H1 (cell line): ENCODE results near the gene MEP1A. TPM values are rescaled to one million over a fixed set of nuclear protein-coding genes. Genes with fewer than 3 reads are reported as not detected.

Source experiments
- CTCF ChIA-PET: fragments of 300-600 bp; sonication (Branson Sonifier 250); formaldehyde crosslinking; loops from one replicate; lab custom pipeline; 2021; ENCODE audit not compliant: partially characterized antibody; lab: Charles Lee
- POLR2A ChIA-PET: fragments of 300-600 bp; sonication (Branson Sonifier 250); formaldehyde crosslinking; loops from one replicate; lab custom pipeline; 2021; ENCODE audit warnings: inconsistent platforms; ENCODE audit not compliant: partially characterized antibody; lab: Charles Lee
- DNase-seq, 2 experiments: peaks; one replicate each; pipeline versions ENCODE4 v3.0.0 to v3.0.0-alpha.2; 2010 to 2022; ENCODE audit warnings: low spot score in 2 of 2, low read depth in 1 of 2, mixed read lengths in 1 of 2
- FAIRE-seq: peaks from 2 replicates; lab custom pipeline; 2011; peaks lifted over from hg19 to GRCh38; lab: Jason Lieb, UNC
- H2AFZ ChIP-seq: 2 replicates; pipeline ENCODE4 v1.8.1; 2012; ENCODE audit warnings: low read length, inconsistent platforms
- H2AK5ac ChIP-seq: 2 replicates; pipeline ENCODE4 v1.6.1; 2013; ENCODE audit warnings: low read depth, low read length
- H2BK120ac ChIP-seq: replicated peaks from 2 replicates; pipeline ENCODE3; 2013; ENCODE audit warnings: low read depth, low read length, inconsistent platforms
- H2BK12ac ChIP-seq: 2 replicates; pipeline ENCODE4 v1.6.1; 2013; ENCODE audit warnings: low read depth, low read length
- H2BK15ac ChIP-seq: 2 replicates; pipeline ENCODE4 v1.6.1; 2013; ENCODE audit warnings: low read length
- H2BK20ac ChIP-seq: 2 replicates; pipeline ENCODE4 v1.6.1; 2013; ENCODE audit warnings: low read length
- H2BK5ac ChIP-seq: 2 replicates; pipeline ENCODE4 v1.6.1; 2013; ENCODE audit warnings: low read depth, low read length
- H3K14ac ChIP-seq: 2 replicates; pipeline ENCODE4 v1.6.1; 2013; ENCODE audit warnings: inconsistent platforms; ENCODE audit not compliant: insufficient read length
- H3K18ac ChIP-seq: 2 replicates; pipeline ENCODE4 v1.6.1; 2013; ENCODE audit warnings: low read length; ENCODE audit errors: extremely low read depth
- H3K23ac ChIP-seq: 2 replicates; pipeline ENCODE4 v1.6.1; 2013; ENCODE audit warnings: inconsistent platforms; ENCODE audit not compliant: insufficient read length
- H3K23me2 ChIP-seq: 2 replicates; pipeline ENCODE4 v1.6.1; 2013; ENCODE audit warnings: low read depth, low read length
- H3K27ac ChIP-seq: 2 replicates; pipeline ENCODE4 v1.6.1; 2011; ENCODE audit warnings: low read depth, low read length, inconsistent platforms
- H3K27me3 ChIP-seq, 4 experiments: replicated peaks in 1 of 4; 1 replicate in 1 of 4; 2 replicates in 3 of 4; pipeline versions ENCODE4 v1.6.1 to v1.8.1; 2011 to 2013; ENCODE audit warnings: low read length in 3 of 4, mild to moderate bottlenecking in 3 of 4, inconsistent platforms in 2 of 4, mixed read lengths in 2 of 4, moderate library complexity in 1 of 4; ENCODE audit not compliant: control insufficient read depth in 3 of 4, insufficient read depth in 3 of 4; ENCODE audit errors: extremely low read depth in 1 of 4
- H3K36me3 ChIP-seq, 4 experiments: 2 replicates each; pipeline versions ENCODE4 v1.6.1 to v1.8.1; 2011 to 2013; ENCODE audit warnings: mild to moderate bottlenecking in 4 of 4, low read length in 3 of 4, moderate library complexity in 2 of 4, control low read depth in 1 of 4, inconsistent platforms in 1 of 4; ENCODE audit not compliant: insufficient read depth in 4 of 4, control insufficient read depth in 2 of 4
- H3K4ac ChIP-seq: replicated peaks from 2 replicates; pipeline ENCODE3; 2013; ENCODE audit warnings: low read length, low read depth, mixed read lengths, inconsistent platforms; ENCODE audit not compliant: insufficient read length
- H3K4me1 ChIP-seq, 4 experiments: replicated peaks in 1 of 4; 1 replicate in 1 of 4; 2 replicates in 3 of 4; pipeline versions ENCODE4 v1.6.1 to v1.8.1; 2011 to 2013; ENCODE audit warnings: low read length in 3 of 4, inconsistent platforms in 2 of 4, mixed read lengths in 1 of 4; ENCODE audit not compliant: insufficient read depth in 4 of 4, control insufficient read depth in 3 of 4
- H3K4me2 ChIP-seq, 2 experiments: 2 replicates each; pipeline versions ENCODE4 v1.6.1 to v1.8.1; 2011 to 2013; ENCODE audit warnings: low read depth in 2 of 2, low read length in 2 of 2, control low read depth in 1 of 2, inconsistent platforms in 1 of 2, mild to moderate bottlenecking in 1 of 2; ENCODE audit not compliant: insufficient read depth in 1 of 2
- H3K4me3 ChIP-seq, 4 experiments: fragments of 200-600, 300-600 bp in 1 of 4; sonication (generic), shearing (Covaris generic), sonication (Bioruptor Twin) in 1 of 4; 2 replicates each; pipeline versions ENCODE4 v1.5.1 to v1.8.1; 2011 to 2016; ENCODE audit warnings: low read length in 4 of 4, low read depth in 3 of 4, control low read depth in 2 of 4, inconsistent platforms in 2 of 4, mild to moderate bottlenecking in 2 of 4, mixed read lengths in 1 of 4, moderate library complexity in 1 of 4; ENCODE audit not compliant: insufficient read depth in 2 of 4; ENCODE audit errors: extremely low read depth in 1 of 4
- H3K56ac ChIP-seq: replicated peaks from 2 replicates; pipeline ENCODE3; 2013; ENCODE audit warnings: low read depth, mild to moderate bottlenecking, mixed read lengths, low read length, inconsistent platforms; ENCODE audit not compliant: insufficient read length
- H3K79me1 ChIP-seq: 2 replicates; pipeline ENCODE4 v1.6.1; 2013; ENCODE audit warnings: low read depth, low read length, control low read depth
- H3K79me2 ChIP-seq, 2 experiments: 2 replicates each; pipeline versions ENCODE4 v1.6.1 to v1.8.1; 2012 to 2013; ENCODE audit warnings: low read length in 2 of 2, mild to moderate bottlenecking in 2 of 2, inconsistent platforms in 1 of 2; ENCODE audit not compliant: insufficient read depth in 2 of 2, control insufficient read depth in 1 of 2
- H3K9ac ChIP-seq, 4 experiments: replicated peaks in 1 of 4; 1 replicate in 1 of 4; 2 replicates in 3 of 4; pipeline versions ENCODE4 v1.6.1 to v1.8.1; 2011 to 2013; ENCODE audit warnings: low read depth in 3 of 4, low read length in 3 of 4, control low read depth in 2 of 4, mild to moderate bottlenecking in 2 of 4, moderate library complexity in 2 of 4, inconsistent platforms in 1 of 4; ENCODE audit errors: extremely low read depth in 1 of 4
- H3K9me3 ChIP-seq, 2 experiments: 2 replicates each; pipeline versions ENCODE4 v1.6.1 to v1.8.1; 2012 to 2013; ENCODE audit warnings: mild to moderate bottlenecking in 2 of 2, moderate library complexity in 2 of 2, control low read depth in 1 of 2, inconsistent platforms in 1 of 2, low read depth in 1 of 2, low read length in 1 of 2, mixed read lengths in 1 of 2; ENCODE audit not compliant: insufficient read depth in 2 of 2
- H4K20me1 ChIP-seq, 2 experiments: replicated peaks in 1 of 2; 2 replicates each; pipeline versions ENCODE3 to v1.8.1; 2011 to 2013; ENCODE audit warnings: inconsistent platforms in 2 of 2, low read length in 2 of 2, mild to moderate bottlenecking in 1 of 2; ENCODE audit not compliant: insufficient read depth in 2 of 2, control insufficient read depth in 1 of 2
- H4K5ac ChIP-seq: 2 replicates; pipeline ENCODE4 v1.6.1; 2013; ENCODE audit warnings: low read length, low read depth, mixed read lengths, inconsistent platforms; ENCODE audit not compliant: insufficient read length
- H4K8ac ChIP-seq: 2 replicates; pipeline ENCODE4 v1.8.0; 2013; ENCODE audit warnings: mild to moderate bottlenecking, moderate library complexity, low read length, inconsistent platforms; ENCODE audit not compliant: insufficient read depth; ENCODE audit errors: extremely low read depth
- H4K91ac ChIP-seq: replicated peaks from 2 replicates; pipeline ENCODE3; 2013; ENCODE audit warnings: low read length, mixed read lengths, inconsistent platforms; ENCODE audit not compliant: insufficient read length
- CBX8 ChIP-seq: fragments of 300-800, 300-1000 bp; sonication (generic); IDR thresholded peaks from 2 replicates; pipeline ENCODE4 v1.7.1; 2016; ENCODE audit warnings: low read depth, low read length, borderline replicate concordance
- CHD2 ChIP-seq: IDR thresholded peaks from 2 replicates; pipeline ENCODE4 v1.6.1; 2012; ENCODE audit warnings: low read length, improper control_type of control experiment
- WGBS, 2 experiments: shearing (Covaris generic) in 1 of 2; methylation state at CpG; one replicate each; pipeline versions ENCODE4 v1.1.6 to v1.1.7; 2013 to 2015; ENCODE audit warnings: low lambda C conversion rate in 2 of 2, mixed read lengths in 2 of 2, inconsistent platforms in 1 of 2, low coverage in 1 of 2, missing lambda C conversion rate in 1 of 2; ENCODE audit not compliant: insufficient replicate concordance in 2 of 2, insufficient coverage in 1 of 2, insufficient read length in 1 of 2; ENCODE audit errors: extremely low coverage in 1 of 2, missing lambda C conversion rate in 1 of 2; 5-methylcytosine and 5-hydroxymethylcytosine counted together
- polyA plus RNA-seq, 7 experiments: library from polyadenylated mRNA; depleted of rRNA in 3 of 7; stranded (reverse) in 5 of 7; unstranded in 2 of 7; fragments of >200 nt in 5 of 7; fragments of 200-250 nt in 2 of 7; gene quantifications; 1 replicate in 5 of 7; 2 replicates in 1 of 7; 4 replicates in 1 of 7; pipeline versions ENCODE4 v1.2.1 to v1.2.3, GENCODE V29; 2011 to 2013; ENCODE audit warnings: missing spikeins in 2 of 7, mixed read lengths in 2 of 7
- total RNA-seq: library from RNA; stranded (reverse); fragmentation: NEBNext Ultra II Directional; extraction: Animal tissue kit (Norgen Biotek cat#: 25700); gene quantifications from 2 replicates; pipeline ENCODE4 v1.2.1, GENCODE V29; 2021

MEP1A gene
- total and polyA plus RNA-seq, 2 of the 8 experiments (the other 6 are each of a cell fraction or from before 2014, with no cell fraction given): 0.03 TPM; not detected in 1

DNA sequence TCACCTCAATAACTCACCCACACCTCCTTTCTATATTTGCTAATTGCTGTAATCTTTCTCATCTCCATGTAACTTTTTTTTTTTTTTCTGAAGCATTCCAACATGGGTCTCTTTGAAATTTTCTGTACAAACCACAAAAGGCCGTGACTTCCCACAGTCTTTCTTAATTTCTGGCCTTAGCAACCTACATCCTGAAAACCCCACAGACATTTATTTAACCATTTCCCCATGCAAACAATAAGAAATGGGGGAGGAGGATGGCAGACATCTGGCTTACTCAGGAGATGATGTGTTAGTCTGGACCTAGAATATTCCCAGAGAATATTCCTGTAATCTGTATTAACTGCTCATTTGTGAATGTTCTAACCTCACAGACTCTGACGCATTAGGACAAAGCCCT lies 57.6 kb downstream of the MEP1A start:
- Histone ChIP-seq H3K27ac (no peak overlapping the region), H2AFZ (no peak overlapping the region), H4K5ac (no peak overlapping the region), H3K4me3 (no peak overlapping the region), H3K18ac (no peak overlapping the region), H3K23me2 (peaks cover 3% of the 10 kb centered on the region; the same call in 1 of the 2 replicates), H4K20me1 (no peaks in the 10 kb centered on the region), H3K4me1 (no peaks in the 10 kb centered on the region), H3K4ac (no peak overlapping the region), H3K23ac (no peak overlapping the region), H3K14ac (no peak overlapping the region), H3K36me3 (no peaks in the 10 kb centered on the region), H2BK20ac (no peak overlapping the region), H3K56ac (no peak overlapping the region), H2AK5ac (no peak overlapping the region), H3K4me2 (no peak overlapping the region), H3K79me1 (no peaks in the 10 kb centered on the region), H3K9ac (no peak overlapping the region), H2BK120ac (no peak overlapping the region), H4K91ac (no peak overlapping the region), H4K8ac (no peak overlapping the region), H2BK5ac (no peak overlapping the region), H2BK15ac (no peak overlapping the region), H3K27me3 (peaks cover 0 to 3% (median 0%) of the 10 kb centered on the region in 4 experiments; a peak in 1 of 7 replicates), H3K79me2 (no peaks in the 10 kb centered on the region), H3K9me3 (no peaks in the 10 kb centered on the region), H2BK12ac (no peak overlapping the region)
- FAIRE-seq (no peak), DNase-seq (no peak)
- TF ChIP-seq CHD2 (no peak), CBX8 (no peak)
- ChIA-PET CTCF (interaction anchor here (0.6 to 1.5 kb wide), 6 partner anchors 9 to 195 kb away, joined by 3 to 4 read pairs (median 3); no protein-coding TSS in a partner anchor), POLR2A (no interaction called here)
- 93% methylated on average over 2 of the region's 2 CpGs; no CpG with 5 or more reads in 1 of the 2 experiments for WGBS, 2 experiments
